GM18520 (cell line): ENCODE results near the gene MGST2.

Source experiments
- ATAC-seq: cut with Tn5 transposase; IDR thresholded peaks from one replicate; pipeline ENCODE4 v1.9.1; 2021; ENCODE audit not compliant: unreplicated experiment

Gene MGST2

DNA sequence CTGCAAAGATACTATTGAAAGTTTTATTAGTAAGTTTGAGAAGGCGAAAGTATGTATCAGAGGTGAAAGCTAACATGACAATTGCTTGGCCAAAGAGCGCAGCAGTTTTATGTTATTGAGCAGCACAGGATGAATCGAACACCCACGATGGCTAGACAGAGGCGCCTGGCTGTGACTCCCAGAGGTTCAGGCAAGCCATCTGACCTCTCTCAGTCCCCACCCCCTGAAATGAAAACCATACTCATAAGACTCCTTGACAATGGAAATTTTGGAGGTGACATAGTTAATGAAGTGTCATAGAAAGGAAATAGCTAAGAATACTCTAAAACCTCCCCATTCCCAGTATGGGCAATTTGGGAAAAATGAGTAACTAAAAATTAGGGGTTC, 70.6 kb downstream of the MGST2 start:
- ATAC-seq, result no peak

DNA sequence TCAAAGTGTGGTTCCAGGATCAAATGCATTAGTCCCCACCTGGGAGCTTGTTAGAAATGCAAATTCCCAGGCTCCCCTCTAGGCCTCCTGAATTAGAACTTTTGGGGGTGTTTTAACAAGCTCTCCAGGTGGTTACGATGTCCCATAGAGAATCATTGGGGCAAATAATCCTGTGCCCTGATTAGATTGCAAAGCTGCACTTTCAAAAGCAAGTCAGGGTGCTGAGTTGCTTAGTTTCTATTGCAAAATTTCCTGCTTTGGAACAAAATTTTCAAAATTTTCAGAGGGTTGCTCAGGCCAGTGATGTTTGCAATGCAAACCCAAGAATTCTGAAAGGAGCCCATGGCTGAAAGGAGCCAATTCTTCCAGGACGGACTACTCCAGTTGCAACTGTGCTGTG, 71.0 kb downstream of the MGST2 start:
- no peak for ATAC-seq

DNA sequence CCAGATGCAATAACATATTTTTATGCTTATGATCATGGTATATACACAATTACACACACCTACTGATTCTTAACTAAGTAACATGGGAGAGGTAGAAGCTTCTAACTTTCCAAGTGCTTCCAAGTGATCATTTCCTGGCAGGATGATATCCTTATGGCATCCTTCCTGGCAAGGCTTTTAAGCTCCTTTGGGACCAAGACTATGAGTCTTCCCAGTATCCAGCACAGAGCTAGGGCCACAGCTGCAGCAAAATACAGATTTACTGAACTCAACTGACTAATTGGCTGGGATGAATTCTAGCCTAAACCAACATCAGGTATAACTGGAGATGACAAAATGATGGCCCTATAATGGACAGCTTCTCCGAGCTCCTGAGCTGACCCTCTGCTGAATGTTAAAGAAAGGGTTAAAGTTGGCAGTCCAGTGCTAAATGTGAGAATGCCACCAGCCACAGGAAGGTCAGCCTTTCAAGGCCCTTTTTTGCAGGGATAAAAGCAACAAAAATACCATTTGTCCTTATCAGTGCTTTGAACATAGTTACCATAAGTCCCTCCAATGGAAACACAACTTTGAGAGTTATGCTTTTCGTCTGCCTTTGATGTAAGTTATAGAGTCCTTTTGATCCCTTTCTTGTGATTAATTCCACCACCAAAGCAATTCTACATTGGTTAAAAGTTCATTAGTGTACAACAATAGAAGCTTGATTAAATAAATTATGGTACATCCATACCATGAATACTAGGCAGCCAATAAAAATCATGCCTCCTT, 73.4 kb downstream of the MGST2 start:
- ATAC-seq, result no peak

DNA sequence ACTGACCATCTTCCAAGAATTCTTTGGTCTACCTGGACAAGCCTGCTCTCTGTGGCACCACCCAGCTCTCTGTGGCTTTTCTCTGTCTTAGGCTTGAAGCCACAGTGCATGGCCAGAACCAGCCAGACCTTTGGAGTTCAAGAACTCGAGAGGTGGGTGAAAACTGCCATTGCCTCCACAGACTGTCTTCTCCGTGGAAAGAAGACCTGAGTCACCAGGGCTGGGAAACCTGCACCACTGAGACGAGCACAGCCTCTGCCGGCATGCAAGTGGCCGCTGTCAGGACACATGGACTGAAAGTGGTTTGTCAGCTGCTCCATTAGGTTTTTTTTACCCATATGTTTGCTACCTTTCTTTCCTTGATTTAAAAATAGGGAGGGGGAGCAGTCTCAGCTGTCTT, 74.5 kb downstream of the MGST2 start:
- no peak for ATAC-seq

DNA sequence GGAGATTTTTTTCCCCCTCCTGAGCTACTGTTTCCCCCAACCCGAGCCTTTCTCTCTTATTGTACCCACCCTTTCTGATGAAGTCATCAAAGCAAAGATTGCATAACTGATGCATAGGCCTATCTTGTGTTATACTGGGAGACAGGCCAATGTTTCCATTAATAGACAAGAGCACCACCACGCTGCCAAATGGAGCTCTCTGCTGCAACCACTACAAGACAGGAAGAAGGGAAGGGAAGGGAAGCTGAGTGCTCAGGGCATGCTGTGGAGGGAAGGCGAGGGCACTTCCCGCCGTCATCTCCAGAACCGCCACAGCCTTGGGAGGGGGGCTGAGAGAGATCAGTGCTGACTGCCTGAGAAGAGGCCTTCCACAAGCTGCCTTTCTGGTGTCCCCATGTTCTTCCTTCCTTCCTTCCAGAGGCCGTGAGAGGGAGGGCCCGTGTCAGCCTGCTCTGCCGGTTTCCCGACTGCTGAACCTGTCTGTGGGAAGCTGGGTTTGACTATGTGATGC, 75.0 kb downstream of the MGST2 start:
- ATAC-seq, result no peak

DNA sequence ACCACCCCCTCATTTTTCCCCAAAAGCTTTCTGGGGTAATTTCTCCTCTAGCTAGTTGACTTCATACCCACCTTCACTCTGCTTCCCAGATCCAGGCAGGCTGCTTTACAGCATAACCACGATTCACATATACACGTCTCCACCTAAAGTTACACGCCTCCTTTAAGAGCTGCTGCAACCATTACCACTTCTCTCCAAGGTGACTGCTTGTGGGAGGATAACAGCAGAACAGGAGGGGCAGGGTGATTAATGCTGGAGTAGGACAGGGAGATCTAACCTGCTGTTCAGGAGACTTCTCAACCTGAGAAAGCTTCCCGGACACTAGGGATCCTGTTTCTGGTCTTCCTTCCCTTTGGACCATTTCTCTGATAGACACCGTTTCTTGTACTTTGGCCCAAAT, 77.4 kb downstream of the MGST2 start:
- no peak for ATAC-seq

DNA sequence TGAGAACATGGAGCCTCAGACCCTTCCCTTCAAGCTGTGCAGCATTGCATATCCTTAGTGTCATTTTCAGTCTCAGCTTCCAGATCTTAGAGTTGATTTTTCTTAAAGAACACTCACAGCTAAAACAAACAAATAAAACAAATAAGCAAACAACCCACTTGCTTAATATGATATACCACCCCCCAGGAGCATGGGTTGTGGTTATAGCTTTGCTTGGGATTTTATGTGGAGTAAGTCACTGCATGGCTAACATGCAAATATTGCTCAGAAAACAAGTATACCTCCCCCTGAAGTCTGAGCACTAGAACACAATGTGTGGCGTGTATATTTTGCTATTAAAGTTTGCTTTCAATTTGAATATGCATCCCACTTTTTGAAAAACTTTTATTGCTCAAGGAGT, 78.6 kb downstream of the MGST2 start:
- ATAC-seq, result no peak

DNA sequence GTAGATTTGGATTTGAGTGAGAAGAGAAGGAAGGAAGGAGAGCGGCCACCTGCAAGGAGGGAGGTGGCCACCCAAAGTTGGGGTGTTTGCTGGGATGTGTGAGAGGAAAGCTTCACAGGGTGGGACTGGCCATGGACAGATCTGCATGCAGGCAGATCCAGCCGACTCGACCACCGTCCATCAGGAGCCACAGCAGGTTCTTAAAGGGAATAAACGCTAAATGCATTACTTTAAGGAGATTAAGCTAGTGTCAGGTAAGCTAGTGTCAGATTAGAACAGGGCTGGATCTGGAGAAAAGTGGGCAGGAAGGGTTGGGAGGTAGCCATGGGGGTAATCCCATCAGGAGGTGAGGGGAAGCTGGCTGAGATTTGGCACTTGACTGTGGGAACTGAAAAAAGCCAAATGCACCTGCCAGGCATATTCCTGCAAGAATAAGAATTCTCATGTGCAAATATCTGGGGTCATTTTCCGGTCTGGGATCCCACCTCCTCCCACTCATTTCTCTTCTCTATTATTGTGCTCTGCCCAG, 79.6 kb downstream of the MGST2 start:
- ATAC-seq, result no peak

DNA sequence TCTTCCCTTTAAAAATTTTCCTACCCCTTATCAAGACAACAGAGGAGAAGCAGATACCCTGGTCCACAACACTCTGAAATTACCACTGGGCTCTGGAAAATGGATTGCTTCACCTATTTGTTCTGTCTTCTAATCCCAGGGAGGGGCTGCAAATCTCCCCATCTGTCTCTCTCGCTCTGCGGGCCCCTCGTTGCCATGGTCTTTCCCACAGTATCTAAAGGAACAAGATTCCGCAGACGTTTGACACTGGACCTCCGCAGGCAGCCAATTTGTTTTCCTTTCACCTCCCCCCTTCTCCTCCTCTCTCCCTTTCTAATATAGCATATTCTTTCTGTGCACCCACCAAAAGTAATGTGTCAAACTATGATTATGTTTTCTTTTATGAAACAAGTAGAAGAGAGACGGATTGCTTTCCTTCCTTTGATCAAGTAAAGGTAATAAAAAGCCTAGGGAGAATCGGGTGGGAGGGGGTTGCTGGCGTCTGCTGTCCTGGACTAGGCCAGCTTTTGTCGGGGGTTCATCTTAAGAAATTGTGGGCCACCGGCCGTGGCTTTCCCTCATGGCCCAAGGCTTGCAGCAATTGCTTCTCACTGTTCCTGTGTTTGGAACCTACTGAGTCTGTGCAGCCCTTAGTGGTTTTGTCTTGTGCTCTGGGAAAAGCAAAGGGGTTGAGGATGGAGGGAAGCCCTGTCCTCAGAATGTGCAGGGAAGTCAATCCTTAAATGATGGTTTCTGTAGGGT, 81.0 kb downstream of the MGST2 start:
- ATAC-seq, result no peak

DNA sequence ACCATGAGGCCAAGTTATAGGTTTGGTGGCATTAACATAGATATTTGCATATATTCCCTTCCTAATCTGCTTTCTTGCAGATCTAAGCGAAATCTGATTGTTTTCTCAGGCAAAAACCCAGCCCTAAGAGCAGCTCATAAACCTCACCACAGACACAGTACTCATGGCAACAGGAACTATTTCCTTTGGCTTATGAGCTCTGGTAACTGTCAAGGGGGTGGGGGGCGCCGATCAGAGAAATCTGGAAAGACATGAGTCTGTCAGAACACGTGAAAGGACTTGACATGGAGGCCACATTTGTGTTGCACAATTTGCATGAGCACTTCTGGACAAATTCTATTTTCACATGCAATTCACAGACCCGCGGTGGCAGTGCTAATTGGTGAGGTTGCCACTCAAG, 83.7 kb downstream of the MGST2 start:
- ATAC-seq, result no peak

DNA sequence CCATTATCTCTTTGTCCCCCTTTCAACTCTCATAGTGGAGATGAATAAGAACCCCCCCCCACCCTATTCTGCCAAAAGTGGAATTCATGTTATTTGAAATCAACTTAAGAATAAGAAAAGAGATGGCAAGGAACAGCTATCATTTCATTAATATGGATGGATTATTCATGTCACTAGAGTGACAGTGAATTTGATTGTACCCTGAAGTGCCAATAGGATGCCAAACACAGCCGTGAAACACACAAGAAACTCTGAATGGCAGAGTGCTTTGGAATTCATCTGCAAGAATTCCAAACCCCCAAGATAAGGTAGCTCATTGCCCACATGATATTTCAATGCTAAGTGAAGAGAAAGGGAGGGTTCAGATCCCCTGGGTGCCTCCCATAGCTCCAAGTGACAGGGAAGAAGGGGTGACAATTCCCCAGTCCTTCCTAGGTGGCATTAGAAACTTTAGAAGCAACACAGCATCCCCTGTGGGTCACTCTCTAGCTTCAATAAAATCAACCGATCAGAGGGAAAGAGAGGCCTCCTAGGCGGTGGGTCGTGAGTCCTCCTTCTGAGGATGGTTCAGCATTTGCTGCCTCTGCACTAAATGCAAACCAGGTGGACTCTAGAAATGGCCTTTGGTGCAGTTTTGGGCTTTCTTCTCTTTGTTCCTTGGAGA, 84.3 kb downstream of the MGST2 start:
- ATAC-seq, result no peak

DNA sequence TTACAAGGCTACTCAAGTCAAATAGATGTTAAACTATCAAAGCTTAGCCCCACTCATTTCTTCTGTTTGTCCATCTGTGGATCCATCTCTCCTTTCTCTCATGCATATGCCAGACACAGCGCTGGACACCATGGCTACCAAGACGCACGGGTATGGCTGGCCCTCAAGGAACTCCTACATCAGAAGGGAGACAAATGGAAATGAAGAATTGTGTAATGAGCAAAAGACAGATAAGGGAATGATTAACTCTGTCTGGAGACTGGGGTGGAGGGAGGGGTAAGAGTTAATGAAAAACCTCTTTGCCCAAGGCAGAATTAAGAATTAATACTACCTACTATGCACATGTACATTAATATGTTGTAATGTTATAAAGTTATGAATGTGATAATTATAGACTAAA, 88.1 kb downstream of the MGST2 start:
- no peak for ATAC-seq
